ENCODE results near the gene EPB41L2.

EPB41L2 gene

DNA sequence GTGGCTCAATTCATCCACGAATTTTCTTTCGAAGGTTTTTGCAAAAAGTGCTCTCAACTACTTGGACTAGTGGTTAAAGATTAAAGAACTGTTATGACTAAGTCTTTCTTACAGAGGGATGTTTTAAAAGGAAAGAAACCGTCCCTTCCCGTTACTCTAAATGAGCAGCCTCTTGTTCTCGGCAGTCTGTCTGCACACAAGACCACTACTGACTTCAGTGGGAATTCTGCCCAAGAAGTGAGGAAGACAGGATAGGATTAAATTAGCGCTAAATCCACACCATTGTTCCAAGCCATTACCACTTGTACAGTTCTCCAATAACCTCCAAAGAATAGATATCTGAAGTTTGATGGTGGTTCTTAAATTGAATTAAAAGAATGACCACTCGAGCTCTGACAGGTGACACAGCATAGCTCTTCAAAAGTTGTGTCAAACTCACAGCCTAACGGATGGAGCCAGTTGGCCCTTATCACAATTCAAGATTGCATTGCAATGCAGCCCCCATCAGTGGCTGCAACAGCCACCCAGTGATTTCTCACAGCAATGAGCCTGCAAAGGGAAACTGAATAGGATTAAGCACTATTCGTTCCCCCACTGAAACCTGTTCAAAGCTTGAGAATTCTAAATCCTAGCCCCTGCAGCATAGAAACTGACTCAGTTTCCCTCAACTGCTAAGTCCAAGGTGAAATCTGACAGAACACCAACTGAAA, 1.8 kb downstream of the EPB41L2 start:
- no peak for DNase-seq

DNA sequence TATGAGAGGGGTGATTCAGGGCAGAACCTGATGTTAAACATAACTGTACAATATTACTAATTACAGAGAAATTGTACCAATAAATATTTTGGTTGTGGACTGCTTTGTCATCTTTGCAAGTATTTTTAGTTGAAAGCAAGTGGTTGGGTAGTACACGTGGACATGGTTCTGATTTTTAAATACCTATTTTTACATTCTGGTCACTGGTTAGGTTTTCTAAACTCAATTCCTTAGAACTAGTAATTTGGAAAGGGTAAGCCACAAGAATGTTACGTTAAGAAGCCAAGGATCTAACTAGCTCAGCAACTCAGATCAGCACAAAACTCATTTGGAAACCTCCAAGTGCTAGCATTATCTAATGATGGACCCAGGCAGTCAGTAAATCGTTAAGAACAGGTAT, 2.7 kb downstream of the EPB41L2 start:
- DNase-seq: no peak

DNA sequence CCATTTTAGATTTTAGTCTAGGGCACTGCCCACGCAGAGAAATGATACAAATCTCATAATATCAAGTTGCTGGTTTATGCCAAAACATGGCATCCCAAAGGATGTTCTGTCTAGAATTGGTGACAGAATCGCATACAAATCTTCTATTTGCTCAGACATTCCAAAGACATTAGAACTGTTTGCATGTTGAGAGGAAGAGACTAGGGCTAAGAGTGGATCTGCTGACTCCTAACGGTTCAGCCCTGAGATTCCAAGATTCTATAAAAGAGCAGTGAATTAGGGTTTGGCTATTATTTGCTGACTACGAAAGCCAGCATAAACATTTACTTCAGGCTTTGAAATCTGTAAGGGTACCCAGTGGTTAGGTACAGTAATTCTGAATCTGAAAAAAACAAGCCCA, 3.6 kb downstream of the EPB41L2 start:
- no peak for DNase-seq

DNA sequence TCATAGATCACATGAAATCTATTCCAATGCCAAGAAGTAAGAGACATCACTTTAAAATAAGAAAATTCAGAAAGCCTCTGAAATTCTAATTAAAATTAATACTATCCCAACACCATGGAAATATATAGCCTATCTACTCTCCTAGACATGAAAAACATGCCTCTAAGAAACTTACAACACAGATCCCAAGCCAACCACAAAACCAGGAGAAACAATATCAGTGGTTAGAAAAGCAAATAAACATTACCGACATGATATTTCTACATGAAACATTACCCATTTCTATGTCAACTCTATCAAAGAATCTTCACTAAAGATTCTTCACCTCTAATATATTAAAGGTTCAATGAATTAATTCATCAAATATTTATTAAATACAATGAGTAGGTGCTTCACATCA, 4.8 kb downstream of the EPB41L2 start:
- DNase-seq: no peak

DNA sequence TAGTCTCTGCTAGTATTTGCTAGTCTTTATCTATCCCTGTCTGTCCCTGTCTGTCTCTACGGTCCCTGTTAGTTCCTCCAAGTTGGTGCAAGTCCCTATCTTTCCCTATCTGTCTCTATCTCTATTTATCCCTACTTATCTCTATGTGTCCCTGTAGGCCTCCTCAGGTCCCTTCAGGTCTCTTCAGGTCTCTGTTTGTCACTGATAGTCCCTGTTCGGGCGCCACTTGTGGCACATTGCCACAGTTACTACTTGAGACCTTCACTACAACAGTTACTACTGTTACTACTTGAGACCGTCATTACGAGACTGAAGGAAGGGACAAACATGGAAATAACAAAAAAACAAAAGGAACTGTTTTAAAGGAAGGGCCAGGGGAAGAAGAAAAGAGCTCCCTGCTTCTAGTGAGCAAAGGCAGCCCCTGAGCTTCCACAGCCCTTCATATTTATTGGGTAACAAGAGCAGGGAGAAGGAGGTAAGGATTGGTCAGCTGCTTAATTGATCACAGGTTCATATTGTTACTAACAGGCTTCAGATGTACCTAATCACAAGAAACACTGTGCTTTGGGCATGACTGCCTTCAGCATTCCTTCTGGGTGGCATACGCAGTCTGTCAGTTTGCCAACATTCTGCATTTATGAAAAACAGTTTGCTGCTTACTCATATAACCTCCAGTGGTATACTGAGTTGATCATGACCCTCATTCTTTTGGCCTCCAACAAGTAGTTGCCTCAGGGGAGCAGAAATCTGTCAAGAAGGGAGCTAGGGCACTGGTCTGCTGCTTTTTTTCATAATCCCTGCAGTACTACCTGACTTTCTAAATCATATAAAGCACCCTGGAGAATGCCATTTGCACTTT, 8.4 kb downstream of the EPB41L2 start:
- no peak for DNase-seq

DNA sequence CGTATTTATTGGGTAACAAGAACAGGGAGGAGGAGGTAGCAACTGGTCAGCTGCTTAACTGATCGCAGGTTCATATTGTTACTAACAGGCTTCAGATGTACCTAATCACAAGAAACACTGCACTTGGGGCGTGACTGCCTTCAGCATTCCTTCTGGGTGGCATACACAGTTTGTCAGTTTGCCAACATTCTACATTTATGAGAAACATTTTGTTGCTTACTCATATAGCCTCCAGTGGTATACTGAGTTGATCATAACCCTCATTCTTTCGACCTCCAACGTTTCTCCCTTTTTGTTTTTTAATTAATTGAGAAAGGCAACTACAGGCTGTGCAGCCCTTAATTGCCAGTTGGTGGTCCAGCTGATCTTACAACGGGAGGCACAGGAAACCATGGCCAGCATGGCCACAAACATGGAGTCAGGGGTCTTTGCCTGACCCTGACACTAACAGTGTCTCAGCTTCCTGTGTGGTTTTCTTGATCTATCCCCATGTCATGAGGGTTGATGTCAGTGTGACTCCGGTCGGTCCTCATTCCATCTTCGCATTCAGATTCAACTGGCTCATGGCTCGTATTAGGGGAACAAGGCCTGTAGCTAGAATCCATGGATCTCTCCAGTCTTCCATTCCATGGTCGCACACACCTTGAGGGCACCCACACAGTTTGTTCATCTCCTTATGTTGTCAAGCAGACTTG, 9.4 kb downstream of the EPB41L2 start:
- no peak for DNase-seq

DNA sequence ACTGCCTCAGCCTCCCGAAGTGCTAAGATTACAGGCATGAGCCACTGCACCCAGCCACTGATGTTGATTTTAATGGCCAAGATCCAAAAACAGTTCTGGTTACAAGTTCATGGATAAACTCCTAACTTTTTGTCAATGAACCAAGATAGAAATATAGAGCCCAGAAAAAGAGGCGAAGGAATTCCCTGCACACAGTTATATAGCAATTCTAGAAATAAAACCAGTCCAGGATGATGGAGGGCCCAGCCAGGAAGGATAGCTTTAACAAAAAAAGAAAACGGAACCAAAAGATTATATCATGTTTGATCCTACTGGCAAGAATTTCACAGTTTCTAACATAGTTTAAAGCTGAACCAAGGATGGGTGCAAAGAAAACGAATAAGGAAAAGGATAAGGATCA, 10.9 kb downstream of the EPB41L2 start:
- DNase-seq: no peak

DNA sequence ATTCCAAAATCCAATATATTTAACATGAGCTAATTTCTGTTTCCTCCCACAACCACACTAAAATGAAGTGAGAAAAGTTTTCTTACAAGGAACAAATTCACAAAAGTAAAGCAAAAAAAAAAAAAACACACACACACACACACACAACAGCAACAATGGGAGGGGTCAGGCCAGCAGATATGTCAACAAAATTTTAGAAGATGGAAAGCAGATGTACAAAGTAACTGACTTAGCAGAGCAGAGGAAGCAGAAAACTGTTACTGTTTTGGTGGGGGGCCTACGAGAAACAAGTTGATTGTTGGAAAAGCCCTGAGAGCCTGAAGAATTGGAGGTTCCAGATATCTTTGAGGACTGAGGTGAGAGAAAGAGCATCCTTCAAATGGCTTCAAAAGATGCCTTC, 11.7 kb downstream of the EPB41L2 start:
- DNase-seq: no peak

DNA sequence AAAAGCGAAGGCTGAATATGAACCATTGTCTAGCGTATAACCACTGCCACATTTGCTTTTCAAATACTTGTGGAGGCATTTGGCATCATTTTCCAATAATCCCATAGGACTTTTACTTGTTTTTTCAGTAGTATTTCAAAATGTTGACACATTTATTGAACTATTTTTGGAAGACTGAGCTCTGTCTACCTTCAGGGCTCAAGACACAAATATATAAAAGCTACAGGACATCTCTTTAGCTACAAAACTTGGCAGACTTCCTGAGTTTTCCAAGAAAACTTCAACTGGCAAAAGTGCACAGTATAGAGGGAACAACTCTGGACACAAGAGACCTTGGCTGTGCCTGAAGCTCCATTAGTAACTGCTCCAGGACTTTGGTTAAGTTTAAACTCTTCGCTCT, 13.4 kb downstream of the EPB41L2 start:
- no peak for DNase-seq

DNA sequence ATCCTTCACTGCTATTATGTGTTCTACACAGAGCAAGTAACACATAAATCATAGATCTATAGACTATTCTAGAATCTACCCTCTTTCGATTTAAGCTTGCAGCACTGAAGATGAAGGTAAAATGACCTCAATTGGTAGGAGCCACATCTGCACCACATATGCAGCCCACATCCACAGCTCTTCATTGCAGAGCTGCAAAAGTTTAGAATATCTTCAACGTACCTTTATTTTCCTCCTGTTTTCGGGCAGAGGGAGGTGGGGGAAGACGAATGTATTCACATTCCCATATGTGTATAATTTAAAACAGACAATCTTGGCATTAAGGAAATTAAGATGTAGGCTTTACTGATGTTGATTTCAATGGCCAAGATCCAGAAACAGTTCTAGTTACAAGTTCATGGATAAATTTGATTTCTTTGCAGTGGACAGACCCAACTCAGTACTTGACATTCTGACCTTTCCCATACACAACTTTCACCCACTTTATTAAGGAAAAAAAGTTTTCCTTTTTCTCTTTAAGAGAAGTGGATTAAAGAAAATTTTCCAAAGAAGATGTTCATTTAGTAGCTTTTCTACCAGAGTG, 14.0 kb downstream of the EPB41L2 start:
- no peak for DNase-seq

DNA sequence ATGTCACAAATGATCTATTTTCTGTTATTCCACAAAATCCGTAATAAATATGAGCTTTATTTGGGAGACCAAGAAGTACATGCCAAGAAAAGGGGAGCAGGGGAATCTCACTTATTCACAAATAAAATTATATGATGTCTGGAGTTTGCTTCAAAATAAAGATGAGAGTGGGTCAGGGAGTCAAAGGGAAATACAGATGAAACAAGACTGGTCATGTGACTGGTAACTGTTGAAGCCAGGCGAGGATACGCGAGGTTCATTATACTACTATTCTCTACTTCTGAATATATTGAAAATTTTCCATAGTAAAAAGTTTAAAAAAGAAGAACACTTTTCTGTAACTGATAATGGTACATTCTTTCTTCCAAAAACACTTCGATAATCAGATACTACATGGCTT, 14.6 kb downstream of the EPB41L2 start:
- DNase-seq: no peak

DNA sequence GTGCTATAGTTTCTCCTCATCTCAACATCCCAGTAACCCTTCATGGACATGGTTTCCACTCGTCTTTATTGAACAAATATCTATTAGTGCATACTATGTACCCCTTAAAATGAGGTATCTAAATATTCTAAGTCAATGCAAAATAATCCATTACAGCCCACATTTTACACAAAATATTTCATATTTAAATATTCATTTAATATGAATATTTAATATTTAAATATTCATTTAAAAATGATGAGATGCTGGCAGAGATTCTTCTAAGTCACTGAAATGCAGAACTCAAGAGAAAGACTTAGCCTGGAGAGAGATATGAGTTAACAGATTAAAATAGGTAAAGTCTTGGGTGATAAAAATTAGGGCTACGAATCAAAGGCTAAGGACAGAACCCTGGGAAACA, 17.9 kb downstream of the EPB41L2 start:
- no peak for DNase-seq

DNA sequence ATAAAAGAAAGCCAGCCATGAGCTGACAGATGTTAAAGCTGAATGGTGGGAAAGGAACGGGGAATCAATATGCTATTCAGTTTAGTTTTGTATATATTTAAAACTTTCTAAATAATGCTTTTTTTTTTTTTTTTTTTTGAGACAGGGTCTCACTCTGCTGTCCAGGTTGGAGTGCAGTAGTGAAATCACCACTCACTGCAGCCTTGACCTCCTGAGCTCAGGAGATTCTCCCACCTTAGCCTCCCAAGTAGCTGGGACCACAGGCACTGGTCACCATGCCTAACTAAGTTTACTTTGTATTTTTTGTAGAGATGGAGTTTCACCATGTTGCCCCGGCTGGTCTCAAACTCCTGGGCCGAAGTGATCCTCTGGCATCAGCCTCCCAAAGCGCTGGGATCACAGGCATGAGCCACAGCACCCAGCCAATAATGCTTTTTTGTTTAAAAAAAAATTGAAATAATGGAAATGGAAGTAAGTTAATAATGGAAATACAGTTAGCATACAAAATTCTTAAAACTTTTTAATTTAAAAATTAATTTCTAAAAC, 19.1 kb downstream of the EPB41L2 start:
- no peak for DNase-seq

DNA sequence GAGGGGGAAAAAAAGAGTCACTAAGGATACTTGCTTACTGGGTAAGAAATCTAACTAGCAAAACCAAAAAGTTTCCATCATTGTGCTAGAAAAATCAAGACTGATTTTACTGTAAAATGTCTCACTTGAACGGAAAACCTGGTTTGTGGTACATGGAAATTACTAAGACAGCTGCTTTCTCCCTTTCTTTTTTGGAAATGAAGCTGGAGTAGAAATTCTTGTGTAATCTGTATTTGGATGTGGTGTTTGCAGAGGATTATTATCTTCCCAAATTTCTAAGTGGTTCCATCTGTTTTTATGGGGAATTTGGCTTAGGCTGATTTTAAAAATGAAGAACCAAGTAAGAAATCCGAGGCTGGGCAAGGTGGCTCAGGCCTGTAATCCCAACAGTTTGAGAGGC, 20.4 kb downstream of the EPB41L2 start:
- no peak for DNase-seq

DNA sequence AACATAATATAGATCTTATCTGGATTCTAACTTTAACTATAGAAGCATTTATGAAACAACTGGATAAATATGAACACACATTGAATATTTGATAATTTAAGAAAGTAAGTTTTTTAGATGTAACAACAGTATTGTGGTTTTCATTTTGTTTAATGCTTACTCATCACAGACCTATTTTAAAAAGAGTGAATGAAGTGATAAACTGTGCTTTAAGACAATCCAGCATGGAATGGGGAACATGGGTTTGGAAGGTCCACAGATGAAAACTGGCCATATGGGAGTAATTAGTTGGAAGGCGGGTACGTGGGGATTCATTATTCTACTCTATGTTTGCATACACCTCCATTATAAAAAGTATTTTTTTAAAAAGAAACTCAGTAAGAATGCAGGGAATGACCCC, 21.2 kb downstream of the EPB41L2 start:
- no peak for DNase-seq

DNA sequence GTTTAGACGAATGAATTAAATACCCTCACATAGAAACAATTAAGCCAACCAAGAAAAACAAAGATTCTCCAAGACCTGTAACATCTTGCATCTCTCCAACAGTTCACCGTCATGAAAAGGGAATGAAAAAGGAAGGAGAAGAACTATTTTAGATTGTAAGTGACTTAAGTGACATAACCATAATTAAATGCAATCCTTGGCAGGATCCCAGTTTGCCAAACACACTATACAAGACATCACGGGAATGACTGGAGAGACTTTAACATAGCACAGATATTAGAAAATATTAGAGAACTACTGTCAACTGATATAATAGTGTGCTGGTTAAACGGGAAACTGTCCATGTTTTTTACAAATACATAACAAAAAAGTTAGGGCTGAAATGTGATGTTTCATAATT, 22.2 kb downstream of the EPB41L2 start:
- DNase-seq: no peak

DNA sequence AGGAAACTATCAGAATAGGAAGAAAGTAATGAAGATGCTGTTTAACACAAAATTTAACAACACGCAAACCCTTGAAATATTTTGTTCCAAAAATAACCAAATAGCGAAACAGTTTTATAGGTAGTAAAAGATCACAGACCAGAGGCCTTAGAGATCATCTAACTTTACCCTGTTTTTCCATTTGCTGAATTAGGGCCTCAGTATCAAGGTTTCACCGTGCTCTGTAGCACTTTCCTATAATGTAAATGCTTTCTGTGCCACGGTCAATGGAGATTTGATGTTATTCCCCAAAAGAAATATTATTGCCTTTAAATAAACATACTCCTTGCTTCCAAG, 23.7 kb downstream of the EPB41L2 start:
- no peak for DNase-seq

DNA sequence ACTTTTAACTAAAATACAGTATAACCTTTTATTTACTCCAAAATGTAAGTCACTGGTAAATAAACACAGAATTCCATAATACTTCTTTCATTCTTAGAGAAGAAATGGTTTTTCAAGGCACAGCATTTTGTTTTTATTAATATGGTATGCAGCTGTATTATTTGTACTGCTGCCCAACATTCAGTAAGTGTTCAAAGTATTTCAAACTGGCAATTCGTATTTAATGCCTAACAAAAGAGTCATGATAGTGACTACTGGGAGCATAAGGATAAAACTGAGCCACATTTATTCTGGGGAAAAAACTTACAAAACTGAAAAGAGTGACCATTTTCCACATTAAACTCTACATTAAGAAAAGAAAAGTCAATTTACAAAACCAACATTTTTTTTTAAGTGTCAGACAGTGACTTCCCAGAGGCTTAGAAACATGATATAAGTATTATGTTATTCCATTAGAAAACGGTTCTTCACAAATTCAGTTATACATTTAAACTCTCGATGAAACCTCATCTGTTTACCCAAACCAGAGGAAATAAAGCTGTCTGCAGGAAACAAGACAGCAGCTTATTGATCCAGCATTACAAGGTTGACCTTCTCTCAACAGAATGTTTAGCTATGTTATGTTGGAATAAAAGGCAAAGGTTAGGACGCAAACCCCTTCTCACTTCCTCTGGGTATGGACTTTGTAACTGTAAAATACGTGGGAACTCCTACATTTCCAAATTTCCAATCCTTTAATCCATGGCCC, 24.3 kb downstream of the EPB41L2 start:
- DNase-seq: no peak

DNA sequence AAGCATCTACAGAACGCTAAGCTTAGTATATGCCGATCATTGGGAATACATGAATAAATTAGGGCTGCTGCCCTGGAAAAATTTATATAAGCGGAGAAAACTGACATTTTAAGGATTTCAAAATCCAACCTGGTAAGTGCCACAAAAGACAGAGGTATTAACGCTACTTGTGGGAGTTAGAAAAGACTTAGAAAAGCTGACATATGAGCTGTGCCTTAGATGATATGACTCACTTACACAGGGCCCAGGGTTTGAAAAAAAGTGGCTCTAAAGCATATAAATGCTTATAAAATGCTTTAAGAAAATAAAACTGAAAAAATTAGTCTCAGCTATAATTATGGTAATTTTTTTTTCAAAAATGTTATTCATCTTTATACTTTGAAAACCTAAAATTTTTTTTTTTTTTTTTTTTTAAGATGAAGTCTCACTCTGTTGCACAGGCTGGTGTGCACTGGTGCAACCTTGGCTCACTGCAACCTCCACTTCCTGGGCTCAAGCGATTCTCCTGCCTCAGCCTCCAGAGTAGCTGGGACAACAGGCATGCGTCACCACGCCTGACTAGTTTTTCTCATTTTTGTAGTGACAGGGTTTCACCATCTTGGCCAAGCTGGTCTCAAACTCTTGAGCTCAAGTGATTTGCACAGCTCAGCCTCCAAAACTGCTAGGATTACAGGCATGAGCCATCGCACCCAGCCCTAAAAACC, 25.7 kb downstream of the EPB41L2 start:
- no peak for DNase-seq

DNA sequence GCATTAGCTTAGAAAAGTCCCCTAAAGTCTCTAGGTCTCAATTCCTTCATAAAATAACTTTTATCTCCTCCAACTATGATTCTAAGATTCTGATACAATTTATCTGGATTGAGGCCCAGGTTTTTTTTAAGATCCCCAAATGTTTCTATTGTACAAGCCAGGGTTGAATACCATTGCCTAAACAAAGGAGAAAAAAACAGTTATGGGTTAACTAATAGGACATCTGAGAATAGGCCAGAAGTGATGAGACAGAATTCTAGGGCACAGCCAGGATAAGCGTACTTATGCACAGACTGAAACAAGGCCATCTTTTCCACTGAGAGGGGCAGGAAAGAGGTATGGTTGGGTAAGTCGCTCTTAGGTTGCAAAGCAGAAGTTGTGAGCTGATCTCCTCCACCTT, 26.4 kb downstream of the EPB41L2 start:
- no peak for DNase-seq

DNA sequence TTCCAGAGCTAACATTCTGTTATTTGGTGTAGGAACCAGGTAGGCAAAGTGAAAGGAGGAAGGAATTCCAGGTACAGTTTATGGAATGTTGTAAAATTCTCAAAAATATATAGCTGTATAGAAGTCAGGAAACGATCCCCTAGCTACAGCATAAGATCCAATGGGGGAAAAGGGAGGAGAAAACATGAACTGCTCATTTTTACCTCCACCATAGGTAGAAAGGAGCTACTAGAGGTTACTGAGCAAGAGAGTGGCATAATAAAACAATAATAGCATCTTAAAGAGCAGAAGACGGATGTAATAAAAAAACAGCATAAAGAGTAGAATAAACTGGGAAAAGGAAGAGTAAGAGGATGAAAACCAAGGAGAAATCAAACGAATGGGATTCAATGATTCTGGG, 26.9 kb downstream of the EPB41L2 start:
- no peak for DNase-seq

DNA sequence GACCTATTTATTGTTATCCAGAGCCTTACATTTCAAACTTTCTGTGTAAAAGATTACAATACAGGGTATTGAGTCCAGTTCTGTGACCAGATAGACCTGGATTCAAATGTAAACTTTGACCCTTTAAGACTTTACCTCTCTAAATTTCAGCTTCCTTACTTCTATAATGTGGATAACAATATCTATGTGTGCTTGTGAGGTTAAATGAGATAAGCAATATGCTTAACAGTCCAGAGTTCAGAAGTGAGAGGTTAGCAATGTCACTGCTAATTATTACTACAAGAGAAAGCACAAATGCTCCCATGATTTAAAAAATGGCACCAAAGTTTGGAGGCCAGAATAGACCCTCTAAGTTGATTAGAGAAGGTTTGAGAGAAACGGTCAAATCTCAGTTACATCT, 27.5 kb downstream of the EPB41L2 start:
- DNase-seq: no peak

All from SIG-M5 (cell line).